NCI-H345 treated with DMSO at 0.1 percent for 48 hours (cell line): ENCODE results near the gene TBC1D4.
"Not testable (repeated sequence)": the region's sequence is repeated elsewhere in the genome, so short reads cannot be mapped to it uniquely, and the experiment has no call there.

Source experiments
- DNase-seq: peaks from one replicate; lab custom pipeline; 2025; ENCODE audit not compliant: unreplicated experiment; lab: John Stamatoyannopoulos, UW

The TBC1D4 gene

GRCh38 chr13:75330770-75331169, 151.2 kb downstream of the TBC1D4 start:
- DNase-seq: no peak

GRCh38 chr13:75329723-75330122, 152.2 kb downstream of the TBC1D4 start:
- no peak for DNase-seq

GRCh38 chr13:75329097-75329496, 152.9 kb downstream of the TBC1D4 start:
- DNase-seq: no peak

- no peak for DNase-seq
Observed at GRCh38 chr13:75327135-75327510, 154.8 kb downstream of the TBC1D4 start.

- no peak for DNase-seq
Observed at GRCh38 chr13:75326173-75327134, 155.5 kb downstream of the TBC1D4 start.

- no peak for DNase-seq
Observed at GRCh38 chr13:75325711-75326110, 156.3 kb downstream of the TBC1D4 start.

GRCh38 chr13:75324413-75324940, 157.5 kb downstream of the TBC1D4 start:
- DNase-seq: no peak

GRCh38 chr13:75321084-75321483, 160.9 kb downstream of the TBC1D4 start:
- no peak for DNase-seq

- no peak for DNase-seq
Observed at GRCh38 chr13:75319254-75319653, 162.7 kb downstream of the TBC1D4 start.

- no peak for DNase-seq
Observed at GRCh38 chr13:75318138-75318833, 163.7 kb downstream of the TBC1D4 start.

GRCh38 chr13:75316427-75316826, 165.5 kb downstream of the TBC1D4 start:
- no peak for DNase-seq

GRCh38 chr13:75312884-75313520, 169.0 kb downstream of the TBC1D4 start:
- DNase-seq: no peak

GRCh38 chr13:75309981-75310580, 171.9 kb downstream of the TBC1D4 start:
- no peak for DNase-seq

GRCh38 chr13:75308222-75308621, 173.7 kb downstream of the TBC1D4 start:
- no peak for DNase-seq

- DNase-seq: no peak
Observed at GRCh38 chr13:75307370-75307949, 174.5 kb downstream of the TBC1D4 start.

GRCh38 chr13:75306967-75307366, 175.0 kb downstream of the TBC1D4 start:
- not testable (repeated sequence) for DNase-seq

- no peak for DNase-seq
Observed at GRCh38 chr13:75305059-75305458, 176.9 kb downstream of the TBC1D4 start.

GRCh38 chr13:75303263-75303662, 178.7 kb downstream of the TBC1D4 start:
- no peak for DNase-seq

- no peak for DNase-seq
Observed at GRCh38 chr13:75302071-75302698, 179.8 kb downstream of the TBC1D4 start.
